Neural crest cell (in vitro differentiated cells): Measurements from ENCODE around the gene IMPA2. TPM values are rescaled to one million over a fixed set of nuclear protein-coding genes. Genes with fewer than 3 reads are reported as not detected.
"Not testable (repeated sequence)": the region's sequence is repeated elsewhere in the genome, so short reads cannot be mapped to it uniquely, and the experiment has no call there.

Source experiments
- DNase-seq: peaks from one replicate; pipeline ENCODE4 v3.0.0; 2021; ENCODE audit warnings: low read depth, mixed read lengths, low spot score
- H3K27ac Mint-ChIP-seq: one replicate; pipeline ENCODE4 v1.8.0; 2021; ENCODE audit warnings: mild to moderate bottlenecking, mixed read lengths; ENCODE audit not compliant: unreplicated experiment
- H3K27me3 Mint-ChIP-seq: 2 replicates; pipeline ENCODE4 v1.8.0; 2021; ENCODE audit warnings: low read depth, mild to moderate bottlenecking, mixed read lengths
- H3K36me3 Mint-ChIP-seq: 2 replicates; pipeline ENCODE4 v1.8.0; 2021; ENCODE audit warnings: low read depth, mild to moderate bottlenecking, mixed read lengths
- H3K4me1 Mint-ChIP-seq: 2 replicates; pipeline ENCODE4 v1.8.0; 2021; ENCODE audit warnings: mixed read lengths
- H3K4me3 Mint-ChIP-seq: one replicate; pipeline ENCODE4 v1.8.0; 2021; ENCODE audit warnings: mild to moderate bottlenecking, mixed read lengths
- H3K9me3 Mint-ChIP-seq: 2 replicates; pipeline ENCODE4 v1.8.0; 2021; ENCODE audit warnings: mixed read lengths
- total RNA-seq: library from RNA; stranded (reverse); gene quantifications from 2 replicates; pipeline ENCODE4 v1.2.1, GENCODE V29; 2021
- TF ChIP-seq, protein P1 (sequence below): fragments of 200-600 bp; sonication (generic); conservative IDR thresholded peaks from 2 replicates; pipeline ENCODE4 v1.5.0; 2021; ENCODE audit warnings: antibody characterized with exemption, mild to moderate bottlenecking

The IMPA2 gene
- total RNA-seq, 1 donor from 2014 or later = 51.3 TPM

- no peaks in the 10 kb centered on the region for H3K9me3 Mint-ChIP-seq
- no peaks in the 10 kb centered on the region for H3K36me3 Mint-ChIP-seq
- H3K4me3 Mint-ChIP-seq = no peak overlapping the region
- peaks cover 18% of the 10 kb centered on the region for H3K4me1 Mint-ChIP-seq
- H3K27ac Mint-ChIP-seq = no peak overlapping the region
- TF ChIP-seq, protein P1, sequence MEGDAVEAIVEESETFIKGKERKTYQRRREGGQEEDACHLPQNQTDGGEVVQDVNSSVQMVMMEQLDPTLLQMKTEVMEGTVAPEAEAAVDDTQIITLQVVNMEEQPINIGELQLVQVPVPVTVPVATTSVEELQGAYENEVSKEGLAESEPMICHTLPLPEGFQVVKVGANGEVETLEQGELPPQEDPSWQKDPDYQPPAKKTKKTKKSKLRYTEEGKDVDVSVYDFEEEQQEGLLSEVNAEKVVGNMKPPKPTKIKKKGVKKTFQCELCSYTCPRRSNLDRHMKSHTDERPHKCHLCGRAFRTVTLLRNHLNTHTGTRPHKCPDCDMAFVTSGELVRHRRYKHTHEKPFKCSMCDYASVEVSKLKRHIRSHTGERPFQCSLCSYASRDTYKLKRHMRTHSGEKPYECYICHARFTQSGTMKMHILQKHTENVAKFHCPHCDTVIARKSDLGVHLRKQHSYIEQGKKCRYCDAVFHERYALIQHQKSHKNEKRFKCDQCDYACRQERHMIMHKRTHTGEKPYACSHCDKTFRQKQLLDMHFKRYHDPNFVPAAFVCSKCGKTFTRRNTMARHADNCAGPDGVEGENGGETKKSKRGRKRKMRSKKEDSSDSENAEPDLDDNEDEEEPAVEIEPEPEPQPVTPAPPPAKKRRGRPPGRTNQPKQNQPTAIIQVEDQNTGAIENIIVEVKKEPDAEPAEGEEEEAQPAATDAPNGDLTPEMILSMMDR = no peak
- no peaks in the 10 kb centered on the region for H3K27me3 Mint-ChIP-seq
- DNase-seq = no peak
These were observed 17.3 kb upstream of the IMPA2 start for GRCh38 chr18:11963991-11964484.

- Mint-ChIP-seq H3K4me1 (no peaks in the 10 kb centered on the region), H3K27me3 (no peaks in the 10 kb centered on the region)
These were observed 11.1 kb upstream of the IMPA2 start for GRCh38 chr18:11969904-11970835.

DNA sequence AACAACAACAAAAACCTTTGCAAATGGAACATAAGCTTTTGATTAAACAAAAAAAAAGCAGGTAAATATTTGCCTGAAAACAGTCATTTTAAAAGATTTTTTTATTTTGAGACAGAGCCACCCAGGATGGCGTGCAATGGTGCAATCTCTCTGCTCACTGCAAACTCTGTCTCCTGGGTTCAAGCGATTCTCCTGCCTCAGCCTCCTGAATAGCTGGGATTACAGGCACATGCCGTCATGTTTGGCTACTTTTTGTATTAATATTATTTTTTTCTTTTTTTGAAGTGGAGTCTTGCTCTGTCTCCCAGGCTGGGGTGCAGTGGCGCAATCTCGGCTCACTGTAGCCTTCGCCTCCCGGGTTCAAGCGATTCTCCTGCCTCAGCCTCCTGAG, 10.5 kb upstream of the IMPA2 start:
- H3K4me3 Mint-ChIP-seq, H3K27me3 Mint-ChIP-seq, DNase-seq, H3K9me3 Mint-ChIP-seq, H3K36me3 Mint-ChIP-seq, H3K27ac Mint-ChIP-seq, H3K4me1 Mint-ChIP-seq: not testable (repeated sequence)

More at GRCh38 chr18:11969904-11970835, 11.1 kb upstream of the IMPA2 start:
- H3K27ac Mint-ChIP-seq = no peak overlapping the region
- H3K36me3 Mint-ChIP-seq = no peaks in the 10 kb centered on the region
- TF ChIP-seq, protein P1 = no peak
- no peak overlapping the region for H3K4me3 Mint-ChIP-seq
- H3K9me3 Mint-ChIP-seq = no peaks in the 10 kb centered on the region
- no peak for DNase-seq

DNA sequence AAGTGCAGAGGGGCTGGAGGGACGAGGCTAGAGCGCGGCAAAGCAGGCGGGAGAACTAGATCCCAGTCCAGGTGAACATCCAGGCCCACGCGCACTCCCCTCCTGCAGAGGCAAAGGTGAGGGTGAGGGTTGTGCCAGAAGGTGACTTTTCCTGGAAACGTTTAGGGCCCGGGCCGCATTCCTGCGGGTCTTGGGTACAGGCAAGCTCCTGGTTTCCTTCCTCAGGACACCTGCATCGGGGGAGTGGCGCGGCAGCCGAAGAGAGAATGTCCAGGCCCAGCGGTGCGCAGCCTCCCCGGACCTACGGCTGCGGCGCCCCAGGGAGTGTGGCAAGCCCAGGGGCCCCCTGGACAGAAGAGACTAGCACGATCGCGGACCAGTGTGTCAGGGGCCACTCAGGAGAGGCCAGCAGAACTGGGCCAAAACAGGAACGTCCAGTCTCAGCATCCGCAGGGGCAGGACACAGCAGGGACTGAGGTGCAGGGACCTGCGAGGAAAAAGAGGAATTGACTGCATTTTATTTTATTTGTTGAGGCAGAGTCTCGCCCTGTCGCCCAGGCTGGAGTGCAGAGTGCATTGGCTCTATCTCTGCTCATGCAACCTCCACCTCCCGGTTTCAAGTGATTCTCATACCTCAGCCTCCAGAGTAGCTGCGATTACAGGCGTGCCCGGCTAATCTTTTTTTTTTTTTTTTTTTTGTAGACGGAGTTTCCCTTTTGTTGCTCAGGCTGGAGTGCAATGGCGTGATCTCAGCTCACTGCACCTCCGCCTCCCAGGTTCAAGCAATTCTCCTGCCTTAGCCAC, 8.7 kb upstream of the IMPA2 start:
- TF ChIP-seq, protein P1 = no peak
- no peak overlapping the region for H3K4me3 Mint-ChIP-seq
- H3K27ac Mint-ChIP-seq = no peak overlapping the region
- H3K4me1 Mint-ChIP-seq = no peaks in the 10 kb centered on the region
- H3K36me3 Mint-ChIP-seq = no peaks in the 10 kb centered on the region
- no peak for DNase-seq
- H3K9me3 Mint-ChIP-seq = no peaks in the 10 kb centered on the region
- no peaks in the 10 kb centered on the region for H3K27me3 Mint-ChIP-seq

DNA sequence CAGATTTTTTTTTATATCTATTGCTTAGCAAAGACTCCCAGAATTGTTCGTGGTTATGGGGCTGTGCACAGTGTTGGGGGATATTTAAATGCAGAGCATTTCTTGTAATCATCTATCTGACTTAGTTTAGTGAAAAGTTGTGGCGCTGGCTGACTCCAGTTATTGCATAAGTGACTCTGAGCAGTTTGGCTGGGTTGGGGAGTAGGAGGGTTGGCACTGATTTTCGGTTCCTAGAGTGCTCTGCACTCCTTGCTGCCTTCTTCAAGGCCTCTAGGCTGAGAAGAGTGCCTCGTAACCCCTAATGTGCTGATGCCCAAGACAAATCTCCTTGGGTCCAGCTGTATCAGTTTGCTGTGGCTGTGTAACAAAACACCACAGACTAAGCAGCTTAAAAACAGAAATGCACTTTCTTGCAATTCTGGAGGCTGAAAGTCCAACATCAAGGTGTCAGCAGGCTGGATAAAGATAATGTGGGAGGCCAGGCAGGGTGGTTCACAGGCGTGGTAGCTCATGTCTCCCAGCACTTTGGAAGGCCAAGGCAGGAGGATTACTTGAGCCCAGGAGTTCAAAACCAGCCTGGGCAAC, 6.5 kb upstream of the IMPA2 start:
- Mint-ChIP-seq H3K36me3 (no peaks in the 10 kb centered on the region), H3K4me3 (no peak overlapping the region), H3K27ac (peak overlapping the region; percentile 35), H3K4me1 (peaks cover 6% of the 10 kb centered on the region), H3K9me3 (no peaks in the 10 kb centered on the region), H3K27me3 (no peaks in the 10 kb centered on the region)
- no peak for DNase-seq
- TF ChIP-seq, protein P1 = no peak
